HepG2 (cell line): Measurements from ENCODE around the gene PRM2. TPM values are rescaled to one million over a fixed set of nuclear protein-coding genes. Genes with fewer than 3 reads are reported as not detected.

ENCODE experiments used
- ATF1 ChIP-seq: IDR thresholded peaks from 2 replicates; pipeline ENCODE4 v1.6.1; 2016; ENCODE audit warnings: mild to moderate bottlenecking, control low read depth
- FOXK2 ChIP-seq: fragments of 450-650 bp; IDR thresholded peaks from 2 replicates; pipeline ENCODE4 v1.6.1; 2016
- KAT2B ChIP-seq: fragments of 150-350 bp; IDR thresholded peaks from 2 replicates; pipeline ENCODE4 v1.6.1; 2014; ENCODE audit warnings: low read depth, low read length, borderline replicate concordance
- KMT2A ChIP-seq: sonication (generic); formaldehyde crosslinking; IDR thresholded peaks from 2 replicates; pipeline ENCODE4 v1.4.0; 2020; ENCODE audit warnings: missing genetic modification reagents
- MTF2 ChIP-seq: sonication (generic); formaldehyde crosslinking; IDR thresholded peaks from 2 replicates; pipeline ENCODE4 v1.5.0; 2020; ENCODE audit warnings: missing genetic modification reagents, borderline replicate concordance
- PBX3 ChIP-seq: sonication (generic); formaldehyde crosslinking; IDR thresholded peaks from 2 replicates; pipeline ENCODE4 v1.8.1; 2023; ENCODE audit warnings: missing genetic modification reagents, inconsistent platforms, borderline replicate concordance
- RBM39 ChIP-seq: fragments of 200-400 bp; formaldehyde crosslinking; IDR thresholded peaks from one replicate; pipeline ENCODE4 v1.6.1; 2018; ENCODE audit warnings: antibody characterized with exemption, mild to moderate bottlenecking, low read depth, low read length; ENCODE audit not compliant: poor library complexity, severe bottlenecking
- REPIN1 ChIP-seq: sonication (generic); formaldehyde crosslinking; IDR thresholded peaks from 2 replicates; pipeline ENCODE4 v1.8.0; 2022; ENCODE audit warnings: missing genetic modification reagents, low read depth, mild to moderate bottlenecking, borderline replicate concordance
- TRIM22 ChIP-seq: fragments of 450-650 bp; IDR thresholded peaks from 2 replicates; pipeline ENCODE4 v1.6.1; 2017
- ZNF33A ChIP-seq: sonication (generic); formaldehyde crosslinking; IDR thresholded peaks from 2 replicates; pipeline ENCODE4 v1.5.1; 2020; ENCODE audit warnings: missing genetic modification reagents, mild to moderate bottlenecking, moderate library complexity, borderline replicate concordance
- ZNF607 ChIP-seq: sonication (generic); formaldehyde crosslinking; IDR thresholded peaks from 2 replicates; pipeline ENCODE4 v1.5.1; 2020; ENCODE audit warnings: missing genetic modification reagents, mild to moderate bottlenecking, borderline replicate concordance
- polyA plus RNA-seq, 8 experiments: library from polyadenylated mRNA; depleted of rRNA in 3 of 8; stranded (reverse) in 7 of 8; unstranded in 1 of 8; fragments of >200 nt; fragmentation: Illumina TruSeq in 4 of 8; extraction: Trizol in 4 of 8; gene quantifications; 2 replicates each; pipeline versions ENCODE4 v1.2.1 to v1.2.3, GENCODE V29; 2011 to 2016; ENCODE audit warnings: low read depth in 4 of 8, missing spikeins in 1 of 8, mixed read lengths in 1 of 8; ENCODE audit not compliant: insufficient read depth in 1 of 8
- total RNA-seq, 5 experiments: library from RNA; depleted of rRNA; stranded (reverse); fragments of >200 nt; fragmentation: Illumina TruSeq; extraction: Trizol; gene quantifications; 2 replicates each; pipeline ENCODE4 v1.2.3, GENCODE V29; 2016; ENCODE audit warnings: low read depth in 1 of 5
- TF ChIP-seq, protein P1 (sequence below), 2 experiments: sonication (generic) in 1 of 2; formaldehyde crosslinking in 1 of 2; IDR thresholded peaks; 2 replicates each; pipeline versions ENCODE4 v1.4.0 to v1.6.1; 2016 to 2020; ENCODE audit warnings: borderline replicate concordance in 1 of 2, low read depth in 1 of 2, mild to moderate bottlenecking in 1 of 2, missing genetic modification reagents in 1 of 2
- TF ChIP-seq, protein P2 (sequence below): sonication (generic); IDR thresholded peaks from 2 replicates; pipeline ENCODE4 v1.6.1; 2016; ENCODE audit warnings: low read depth, borderline replicate concordance
- TF ChIP-seq, protein P3 (sequence below): sonication (generic); formaldehyde crosslinking; IDR thresholded peaks from 2 replicates; pipeline ENCODE4 v1.5.0; 2020; ENCODE audit warnings: missing genetic modification reagents, mild to moderate bottlenecking, borderline replicate concordance
- TF ChIP-seq, protein P4 (sequence below): sonication (generic); formaldehyde crosslinking; conservative IDR thresholded peaks from 2 replicates; pipeline ENCODE4 v1.4.0; 2020; ENCODE audit warnings: missing genetic modification reagents

The PRM2 gene
- total and polyA plus RNA-seq, 2 of the 13 experiments (the other 11 are each of a cell fraction or from before 2014, with no cell fraction given): 0.54 TPM; not detected in 1

DNA sequence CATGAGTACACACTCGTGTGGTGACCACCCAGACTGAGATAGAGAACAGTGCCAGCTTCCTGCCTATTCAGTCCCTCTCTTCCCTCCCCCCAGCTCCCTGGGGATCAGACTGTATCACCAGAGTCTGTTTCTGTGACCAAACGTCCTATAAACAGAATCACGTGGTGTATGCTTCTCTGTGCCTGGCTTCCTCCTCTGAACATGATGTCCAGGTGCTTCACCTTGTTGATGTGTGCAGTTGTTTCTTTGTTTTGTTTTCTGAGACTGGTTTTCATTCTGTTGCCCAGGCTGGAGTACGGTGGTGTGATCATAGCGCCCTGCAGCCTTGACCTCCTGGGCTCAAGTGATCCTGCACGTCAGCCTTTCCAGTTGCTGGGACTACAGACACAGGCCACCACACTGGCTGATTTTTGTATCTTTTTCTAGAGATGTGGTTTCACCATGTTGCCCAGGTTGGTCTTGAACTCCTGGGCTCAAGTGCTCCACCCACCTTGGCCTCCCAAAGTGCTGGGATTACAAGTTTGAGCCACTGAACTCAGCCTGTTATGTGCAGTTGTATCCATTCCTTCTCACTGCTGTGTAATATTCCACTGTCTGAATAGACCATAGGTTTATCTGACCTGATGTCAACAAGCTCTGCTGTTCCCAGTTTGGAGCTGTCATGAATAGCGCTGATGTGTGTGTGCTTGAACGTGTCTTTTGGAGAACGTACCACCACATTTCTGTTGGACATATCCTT is 33.8 kb upstream of the PRM2 start (continued):
- TF ChIP-seq, protein P1, sequence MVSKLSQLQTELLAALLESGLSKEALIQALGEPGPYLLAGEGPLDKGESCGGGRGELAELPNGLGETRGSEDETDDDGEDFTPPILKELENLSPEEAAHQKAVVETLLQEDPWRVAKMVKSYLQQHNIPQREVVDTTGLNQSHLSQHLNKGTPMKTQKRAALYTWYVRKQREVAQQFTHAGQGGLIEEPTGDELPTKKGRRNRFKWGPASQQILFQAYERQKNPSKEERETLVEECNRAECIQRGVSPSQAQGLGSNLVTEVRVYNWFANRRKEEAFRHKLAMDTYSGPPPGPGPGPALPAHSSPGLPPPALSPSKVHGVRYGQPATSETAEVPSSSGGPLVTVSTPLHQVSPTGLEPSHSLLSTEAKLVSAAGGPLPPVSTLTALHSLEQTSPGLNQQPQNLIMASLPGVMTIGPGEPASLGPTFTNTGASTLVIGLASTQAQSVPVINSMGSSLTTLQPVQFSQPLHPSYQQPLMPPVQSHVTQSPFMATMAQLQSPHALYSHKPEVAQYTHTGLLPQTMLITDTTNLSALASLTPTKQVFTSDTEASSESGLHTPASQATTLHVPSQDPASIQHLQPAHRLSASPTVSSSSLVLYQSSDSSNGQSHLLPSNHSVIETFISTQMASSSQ (IDR thresholded peaks at IDR 0.05; ENCODE audit: low read depth): peak; percentile 61; the same call in 1 of the 2 replicates
- TF ChIP-seq, protein P1 (CRISPR knock-in tag; IDR thresholded peaks at IDR 0.05; ENCODE audit: borderline replicate concordance): peak; percentile 45; the same call in 1 of the 2 replicates
- peak; percentile 63; the same call in 1 of the 2 replicates for TF ChIP-seq ATF1
- no peak for TF ChIP-seq RBM39
- peak; percentile 84 for TF ChIP-seq ZNF607 (CRISPR knock-in tag)
- TF ChIP-seq, protein P2, sequence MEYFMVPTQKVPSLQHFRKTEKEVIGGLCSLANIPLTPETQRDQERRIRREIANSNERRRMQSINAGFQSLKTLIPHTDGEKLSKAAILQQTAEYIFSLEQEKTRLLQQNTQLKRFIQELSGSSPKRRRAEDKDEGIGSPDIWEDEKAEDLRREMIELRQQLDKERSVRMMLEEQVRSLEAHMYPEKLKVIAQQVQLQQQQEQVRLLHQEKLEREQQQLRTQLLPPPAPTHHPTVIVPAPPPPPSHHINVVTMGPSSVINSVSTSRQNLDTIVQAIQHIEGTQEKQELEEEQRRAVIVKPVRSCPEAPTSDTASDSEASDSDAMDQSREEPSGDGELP: peak; percentile 64; the same call in 1 of the 2 replicates
- TF ChIP-seq PBX3 (CRISPR knock-in tag): no peak
- no peak for TF ChIP-seq TRIM22
- TF ChIP-seq REPIN1 (CRISPR knock-in tag): no peak; the same call in 1 of the 2 replicates
- TF ChIP-seq MTF2 (CRISPR knock-in tag): no peak
- TF ChIP-seq KMT2A (CRISPR knock-in tag): no peak; the same call in 1 of the 2 replicates
- TF ChIP-seq, protein P3, sequence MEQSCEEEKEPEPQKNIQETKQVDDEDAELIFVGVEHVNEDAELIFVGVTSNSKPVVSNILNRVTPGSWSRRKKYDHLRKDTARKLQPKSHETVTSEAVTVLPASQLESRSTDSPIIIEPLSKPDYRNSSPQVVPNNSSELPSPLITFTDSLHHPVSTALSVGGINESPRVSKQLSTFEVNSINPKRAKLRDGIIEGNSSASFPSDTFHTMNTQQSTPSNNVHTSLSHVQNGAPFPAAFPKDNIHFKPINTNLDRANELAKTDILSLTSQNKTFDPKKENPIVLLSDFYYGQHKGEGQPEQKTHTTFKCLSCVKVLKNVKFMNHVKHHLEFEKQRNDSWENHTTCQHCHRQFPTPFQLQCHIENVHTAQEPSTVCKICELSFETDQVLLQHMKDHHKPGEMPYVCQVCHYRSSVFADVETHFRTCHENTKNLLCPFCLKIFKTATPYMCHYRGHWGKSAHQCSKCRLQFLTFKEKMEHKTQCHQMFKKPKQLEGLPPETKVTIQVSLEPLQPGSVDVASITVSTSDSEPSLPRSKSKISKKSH (CRISPR knock-in tag): no peak; the same call in 1 of the 2 replicates
- peak; percentile 99 for TF ChIP-seq FOXK2
- TF ChIP-seq, protein P4, sequence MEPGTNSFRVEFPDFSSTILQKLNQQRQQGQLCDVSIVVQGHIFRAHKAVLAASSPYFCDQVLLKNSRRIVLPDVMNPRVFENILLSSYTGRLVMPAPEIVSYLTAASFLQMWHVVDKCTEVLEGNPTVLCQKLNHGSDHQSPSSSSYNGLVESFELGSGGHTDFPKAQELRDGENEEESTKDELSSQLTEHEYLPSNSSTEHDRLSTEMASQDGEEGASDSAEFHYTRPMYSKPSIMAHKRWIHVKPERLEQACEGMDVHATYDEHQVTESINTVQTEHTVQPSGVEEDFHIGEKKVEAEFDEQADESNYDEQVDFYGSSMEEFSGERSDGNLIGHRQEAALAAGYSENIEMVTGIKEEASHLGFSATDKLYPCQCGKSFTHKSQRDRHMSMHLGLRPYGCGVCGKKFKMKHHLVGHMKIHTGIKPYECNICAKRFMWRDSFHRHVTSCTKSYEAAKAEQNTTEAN (CRISPR knock-in tag): peak; percentile 70; the same call in 1 of the 2 replicates
- no peak; the same call in 1 of the 2 replicates for TF ChIP-seq ZNF33A
- TF ChIP-seq KAT2B: no peak
